Measurements from ENCODE around the gene OPCML.

OPCML gene

GRCh38 chr11:132691848-132692550 lies 840.3 kb downstream of the OPCML start:
- Histone ChIP-seq H3K36me3 (ENCODE audit: control insufficient read depth, insufficient read depth, low read length) (no peaks in the 10 kb centered on the region), H3K9me3 (ENCODE audit: control insufficient read depth, insufficient read depth, low read length) (no peaks in the 10 kb centered on the region), H3K4me1 (ENCODE audit: control insufficient read depth, insufficient read depth, low read length) (no peaks in the 10 kb centered on the region), H3K9ac (ENCODE audit: low read depth, low read length) (no peak overlapping the region), H3K27me3 (ENCODE audit: control insufficient read depth, insufficient read depth, low read length) (no peaks in the 10 kb centered on the region), H3K4me3 (ENCODE audit: low read depth, low read length) (no peak overlapping the region)

- H3K27me3 ChIP-seq (ENCODE audit: control insufficient read depth, insufficient read depth, low read length) = no peaks in the 10 kb centered on the region
These were observed 845.4 kb downstream of the OPCML start for GRCh38 chr11:132686886-132687285.

GRCh38 chr11:132685174-132685611 lies 847.1 kb downstream of the OPCML start:
- no peak overlapping the region for H3K4me3 ChIP-seq (ENCODE audit: low read depth, low read length)
- H3K27me3 ChIP-seq (ENCODE audit: control insufficient read depth, insufficient read depth, low read length) = no peaks in the 10 kb centered on the region
- H3K36me3 ChIP-seq (ENCODE audit: control insufficient read depth, insufficient read depth, low read length) = no peaks in the 10 kb centered on the region
- no peaks in the 10 kb centered on the region for H3K9me3 ChIP-seq (ENCODE audit: control insufficient read depth, insufficient read depth, low read length)
- no peaks in the 10 kb centered on the region for H3K4me1 ChIP-seq (ENCODE audit: control insufficient read depth, insufficient read depth, low read length)
- H3K9ac ChIP-seq (ENCODE audit: low read depth, low read length) = no peak overlapping the region

More at GRCh38 chr11:132686886-132687285, 845.4 kb downstream of the OPCML start:
- Histone ChIP-seq H3K9me3 (ENCODE audit: control insufficient read depth, insufficient read depth, low read length) (no peaks in the 10 kb centered on the region), H3K4me1 (ENCODE audit: control insufficient read depth, insufficient read depth, low read length) (no peaks in the 10 kb centered on the region), H3K9ac (ENCODE audit: low read depth, low read length) (no peak overlapping the region), H3K36me3 (ENCODE audit: control insufficient read depth, insufficient read depth, low read length) (no peaks in the 10 kb centered on the region), H3K4me3 (ENCODE audit: low read depth, low read length) (no peak overlapping the region)

- Histone ChIP-seq H3K36me3 (ENCODE audit: control insufficient read depth, insufficient read depth, low read length) (no peaks in the 10 kb centered on the region), H3K9ac (ENCODE audit: low read depth, low read length) (no peak overlapping the region)
These were observed 848.7 kb downstream of the OPCML start for GRCh38 chr11:132683602-132684001.

GRCh38 chr11:132681971-132682370 lies 850.3 kb downstream of the OPCML start:
- no peaks in the 10 kb centered on the region for H3K36me3 ChIP-seq (ENCODE audit: control insufficient read depth, insufficient read depth, low read length)
- no peaks in the 10 kb centered on the region for H3K27me3 ChIP-seq (ENCODE audit: control insufficient read depth, insufficient read depth, low read length)
- no peaks in the 10 kb centered on the region for H3K9me3 ChIP-seq (ENCODE audit: control insufficient read depth, insufficient read depth, low read length)
- no peak overlapping the region for H3K9ac ChIP-seq (ENCODE audit: low read depth, low read length)
- no peaks in the 10 kb centered on the region for H3K4me1 ChIP-seq (ENCODE audit: control insufficient read depth, insufficient read depth, low read length)
- no peak overlapping the region for H3K4me3 ChIP-seq (ENCODE audit: low read depth, low read length)

More at GRCh38 chr11:132683602-132684001, 848.7 kb downstream of the OPCML start:
- H3K27me3 ChIP-seq (ENCODE audit: control insufficient read depth, insufficient read depth, low read length) = no peaks in the 10 kb centered on the region
- no peaks in the 10 kb centered on the region for H3K9me3 ChIP-seq (ENCODE audit: control insufficient read depth, insufficient read depth, low read length)
- H3K4me3 ChIP-seq (ENCODE audit: low read depth, low read length) = no peak overlapping the region
- H3K4me1 ChIP-seq (ENCODE audit: control insufficient read depth, insufficient read depth, low read length) = no peaks in the 10 kb centered on the region

GRCh38 chr11:132680584-132680983 lies 851.7 kb downstream of the OPCML start:
- no peak overlapping the region for H3K4me3 ChIP-seq (ENCODE audit: low read depth, low read length)
- H3K9ac ChIP-seq (ENCODE audit: low read depth, low read length) = no peak overlapping the region
- H3K4me1 ChIP-seq (ENCODE audit: control insufficient read depth, insufficient read depth, low read length) = no peaks in the 10 kb centered on the region
- no peaks in the 10 kb centered on the region for H3K27me3 ChIP-seq (ENCODE audit: control insufficient read depth, insufficient read depth, low read length)
- H3K9me3 ChIP-seq (ENCODE audit: control insufficient read depth, insufficient read depth, low read length) = no peaks in the 10 kb centered on the region
- no peaks in the 10 kb centered on the region for H3K36me3 ChIP-seq (ENCODE audit: control insufficient read depth, insufficient read depth, low read length)

- no peaks in the 10 kb centered on the region for H3K36me3 ChIP-seq (ENCODE audit: control insufficient read depth, insufficient read depth, low read length)
- no peaks in the 10 kb centered on the region for H3K4me1 ChIP-seq (ENCODE audit: control insufficient read depth, insufficient read depth, low read length)
- H3K27me3 ChIP-seq (ENCODE audit: control insufficient read depth, insufficient read depth, low read length) = no peaks in the 10 kb centered on the region
- no peaks in the 10 kb centered on the region for H3K9me3 ChIP-seq (ENCODE audit: control insufficient read depth, insufficient read depth, low read length)
- H3K4me3 ChIP-seq (ENCODE audit: low read depth, low read length) = no peak overlapping the region
- no peak overlapping the region for H3K9ac ChIP-seq (ENCODE audit: low read depth, low read length)
These were observed 858.1 kb downstream of the OPCML start for GRCh38 chr11:132674151-132674550.

- Histone ChIP-seq H3K4me3 (ENCODE audit: low read depth, low read length) (no peak overlapping the region), H3K27me3 (ENCODE audit: control insufficient read depth, insufficient read depth, low read length) (no peaks in the 10 kb centered on the region), H3K4me1 (ENCODE audit: control insufficient read depth, insufficient read depth, low read length) (no peaks in the 10 kb centered on the region), H3K9me3 (ENCODE audit: control insufficient read depth, insufficient read depth, low read length) (no peaks in the 10 kb centered on the region), H3K36me3 (ENCODE audit: control insufficient read depth, insufficient read depth, low read length) (no peaks in the 10 kb centered on the region), H3K9ac (ENCODE audit: low read depth, low read length) (no peak overlapping the region)
These were observed 860.4 kb downstream of the OPCML start for GRCh38 chr11:132671851-132672370.

GRCh38 chr11:132670921-132671675 lies 861.2 kb downstream of the OPCML start:
- H3K9ac ChIP-seq (ENCODE audit: low read depth, low read length) = no peak overlapping the region
- H3K36me3 ChIP-seq (ENCODE audit: control insufficient read depth, insufficient read depth, low read length) = no peaks in the 10 kb centered on the region
- no peaks in the 10 kb centered on the region for H3K9me3 ChIP-seq (ENCODE audit: control insufficient read depth, insufficient read depth, low read length)
- H3K27me3 ChIP-seq (ENCODE audit: control insufficient read depth, insufficient read depth, low read length) = no peaks in the 10 kb centered on the region
- no peak overlapping the region for H3K4me3 ChIP-seq (ENCODE audit: low read depth, low read length)
- no peaks in the 10 kb centered on the region for H3K4me1 ChIP-seq (ENCODE audit: control insufficient read depth, insufficient read depth, low read length)

- no peaks in the 10 kb centered on the region for H3K9me3 ChIP-seq (ENCODE audit: control insufficient read depth, insufficient read depth, low read length)
- H3K4me1 ChIP-seq (ENCODE audit: control insufficient read depth, insufficient read depth, low read length) = no peaks in the 10 kb centered on the region
- no peak overlapping the region for H3K9ac ChIP-seq (ENCODE audit: low read depth, low read length)
- H3K27me3 ChIP-seq (ENCODE audit: control insufficient read depth, insufficient read depth, low read length) = no peaks in the 10 kb centered on the region
- no peak overlapping the region for H3K4me3 ChIP-seq (ENCODE audit: low read depth, low read length)
- H3K36me3 ChIP-seq (ENCODE audit: control insufficient read depth, insufficient read depth, low read length) = no peaks in the 10 kb centered on the region
These were observed 862.4 kb downstream of the OPCML start for GRCh38 chr11:132669949-132670348.

- no peaks in the 10 kb centered on the region for H3K4me1 ChIP-seq (ENCODE audit: control insufficient read depth, insufficient read depth, low read length)
These were observed 867.1 kb downstream of the OPCML start for GRCh38 chr11:132665205-132665604.

GRCh38 chr11:132658696-132659095 lies 873.6 kb downstream of the OPCML start:
- Histone ChIP-seq H3K4me1 (ENCODE audit: control insufficient read depth, insufficient read depth, low read length) (no peaks in the 10 kb centered on the region), H3K27me3 (ENCODE audit: control insufficient read depth, insufficient read depth, low read length) (no peaks in the 10 kb centered on the region), H3K4me3 (ENCODE audit: low read depth, low read length) (no peak overlapping the region), H3K9me3 (ENCODE audit: control insufficient read depth, insufficient read depth, low read length) (no peaks in the 10 kb centered on the region), H3K9ac (ENCODE audit: low read depth, low read length) (no peak overlapping the region), H3K36me3 (ENCODE audit: control insufficient read depth, insufficient read depth, low read length) (no peaks in the 10 kb centered on the region)

More at GRCh38 chr11:132665205-132665604, 867.1 kb downstream of the OPCML start:
- Histone ChIP-seq H3K9me3 (ENCODE audit: control insufficient read depth, insufficient read depth, low read length) (no peaks in the 10 kb centered on the region), H3K27me3 (ENCODE audit: control insufficient read depth, insufficient read depth, low read length) (no peaks in the 10 kb centered on the region), H3K36me3 (ENCODE audit: control insufficient read depth, insufficient read depth, low read length) (no peaks in the 10 kb centered on the region), H3K4me3 (ENCODE audit: low read depth, low read length) (no peak overlapping the region), H3K9ac (ENCODE audit: low read depth, low read length) (no peak overlapping the region)
